Upper lobe of left lung (tissue), 6 donors: ENCODE measurements around the gene NECAB3. TPM values are rescaled to one million over a fixed set of nuclear protein-coding genes. Genes with fewer than 3 reads are reported as not detected.

Source experiments
- ATAC-seq, 2 donors: fragments of 200-7000 bp; cut with Tn5 transposase; one replicate each; pipeline ENCODE4 v1.9.1; 2022; ENCODE audit warnings: mild to moderate bottlenecking in 2 of 2, moderate library complexity in 2 of 2; ENCODE audit not compliant: low FRiP score in 2 of 2
- DNase-seq, 2 donors: peaks; one replicate each; pipeline ENCODE4 v3.0.0-alpha.2; 2019 to 2020
- H3K27ac ChIP-seq, 4 donors: fragments of 200-600 bp; sonication (generic); one replicate each; pipeline ENCODE4 v1.5.1; 2016 to 2019
- H3K27me3 ChIP-seq, 4 donors: fragments of 200-600 bp; sonication (generic); one replicate each; pipeline ENCODE4 v1.5.1; 2017 to 2019
- H3K36me3 ChIP-seq, 4 donors: fragments of 200-600 bp; sonication (generic); one replicate each; pipeline ENCODE4 v1.5.1; 2016 to 2019
- H3K4me1 ChIP-seq, 4 donors: fragments of 200-600 bp; sonication (generic); one replicate each; pipeline ENCODE4 v1.5.1; 2018 to 2019
- H3K4me3 ChIP-seq, 4 donors: fragments of 200-600 bp; sonication (generic); one replicate each; pipeline ENCODE4 v1.5.1; 2017 to 2019; ENCODE audit warnings: mild to moderate bottlenecking in 2 of 4, moderate library complexity in 1 of 4
- H3K9me3 ChIP-seq, 4 donors: fragments of 200-600 bp; sonication (generic); one replicate each; pipeline ENCODE4 v1.5.1; 2018 to 2019
- CTCF ChIP-seq, 6 experiments: fragments of 450-650 bp in 4 of 6; fragments of 200-600 bp in 2 of 6; sonication (generic) in 2 of 6; IDR thresholded peaks; one replicate each; pipeline ENCODE4 v1.5.1; 2016 to 2019; ENCODE audit warnings: antibody characterized with exemption in 6 of 6
- EP300 ChIP-seq, 4 donors: sonication (generic); formaldehyde crosslinking; IDR thresholded peaks; one replicate each; pipeline ENCODE4 v1.5.1; 2017; ENCODE audit warnings: antibody characterized with exemption in 4 of 4, control low read depth in 2 of 4
- POLR2A ChIP-seq, 4 donors: fragments of 450-650 bp; IDR thresholded peaks; one replicate each; pipeline ENCODE4 v1.5.1; 2016 to 2017; ENCODE audit warnings: antibody characterized with exemption in 4 of 4, mild to moderate bottlenecking in 2 of 4
- POLR2AphosphoS5 ChIP-seq, 2 donors: sonication (generic); formaldehyde crosslinking; IDR thresholded peaks; one replicate each; pipeline ENCODE4 v1.5.1; 2017; ENCODE audit warnings: antibody characterized with exemption in 2 of 2
- WGBS, 2 donors: methylation state at CpG; one replicate each; pipeline ENCODE4 v1.1.5; 2017 to 2018; 5-methylcytosine and 5-hydroxymethylcytosine counted together
- total RNA-seq, 6 donors: library from RNA; depleted of rRNA in 4 of 6; stranded (reverse); fragments of >200 nt in 4 of 6; gene quantifications; one replicate each; pipeline versions ENCODE4 v1.1.0 to v1.2.1, GENCODE V29; 2016 to 2021
- donor health status: DM: no; HTN: no; CAD: no; lungs with moderate emphysema.
- donor health status: DM: no; HTN: yes; CAD: no; lungs with severe emphysema.

NECAB3 gene
- 100 to 1,000 TPM in 2 of 6 donors, 10 to 100 TPM in 4; 43.4 to 309 (median 90.6) TPM for total RNA-seq

DNA sequence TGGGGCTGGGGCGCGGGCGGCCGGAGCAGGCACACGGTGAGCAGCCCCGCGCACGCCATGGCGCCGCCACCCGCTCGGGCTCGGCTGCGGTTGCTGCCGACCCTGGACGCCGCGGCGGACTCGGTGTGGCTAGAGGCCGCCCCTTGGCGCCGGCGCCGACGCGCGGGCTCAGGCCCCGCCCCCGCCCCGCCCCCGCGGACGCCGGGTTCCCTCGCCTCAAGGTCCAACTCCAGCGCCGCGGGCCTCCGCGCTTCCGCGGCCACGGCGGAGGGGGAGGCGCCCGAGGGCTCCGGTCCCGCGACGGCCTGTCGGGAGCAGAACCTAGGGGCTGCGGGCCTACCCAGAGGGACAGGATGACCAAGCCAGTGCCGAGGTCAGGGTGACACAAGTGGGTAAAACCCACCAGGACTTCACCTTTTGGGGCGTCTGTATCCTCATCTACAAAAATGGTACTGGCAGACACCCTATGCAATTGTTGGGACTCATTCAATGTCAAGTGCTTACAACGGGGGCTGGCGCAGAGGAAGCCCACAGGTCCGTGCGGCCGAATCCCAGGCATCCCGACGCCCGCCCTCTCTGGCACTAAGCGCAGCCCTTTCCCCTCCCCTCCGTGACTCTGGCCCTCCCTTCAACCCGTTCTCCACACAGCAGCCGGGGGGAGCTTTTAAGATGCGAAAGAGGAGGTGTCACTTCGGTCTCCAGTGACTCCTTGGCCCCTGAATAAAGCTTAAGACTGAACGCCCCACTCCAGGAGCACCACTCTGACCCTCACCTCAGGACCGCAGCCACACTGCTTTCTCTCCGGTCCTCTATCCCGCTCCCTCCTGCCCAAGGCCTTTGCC is at the start of gene NECAB3:
Gene NECAB3, minus strand, starts transcription at position 135 of the 842 bp plus-strand sequence. Its CDS starts 76 bp downstream, at position 59.
- no peaks in the 10 kb centered on the region for H3K9me3 ChIP-seq
- DNase-seq: peak; percentile 91 to 98
- ATAC-seq: peak; percentile 73 to 94
- peak within 1 kb of the TSS; percentile 77 to 91 (median 82) for H3K27ac ChIP-seq
- TF ChIP-seq POLR2A (IDR thresholded peaks at IDR 0.05): peak in 2 of 4 donors; percentile 34 to 72
- peak in 1 of 6 experiments; percentile 7 for TF ChIP-seq CTCF (IDR thresholded peaks at IDR 0.05)
- TF ChIP-seq EP300 (IDR thresholded peaks at IDR 0.05): no peak
- peak in 1 of 2 donors; percentile 53 for TF ChIP-seq POLR2AphosphoS5 (IDR thresholded peaks at IDR 0.05)
- peaks cover 19 to 44% (median 41%) of the 10 kb centered on the region in 4 donors for H3K4me1 ChIP-seq
- no peaks in the 10 kb centered on the region for H3K27me3 ChIP-seq
- 10 to 19% methylated on average over 17 to 22 of the region's 73 CpGs for WGBS, 2 donors
- no peaks in the 10 kb centered on the region for H3K36me3 ChIP-seq
- peak within 1 kb of the TSS; percentile 61 to 87 (median 73) for H3K4me3 ChIP-seq

DNA sequence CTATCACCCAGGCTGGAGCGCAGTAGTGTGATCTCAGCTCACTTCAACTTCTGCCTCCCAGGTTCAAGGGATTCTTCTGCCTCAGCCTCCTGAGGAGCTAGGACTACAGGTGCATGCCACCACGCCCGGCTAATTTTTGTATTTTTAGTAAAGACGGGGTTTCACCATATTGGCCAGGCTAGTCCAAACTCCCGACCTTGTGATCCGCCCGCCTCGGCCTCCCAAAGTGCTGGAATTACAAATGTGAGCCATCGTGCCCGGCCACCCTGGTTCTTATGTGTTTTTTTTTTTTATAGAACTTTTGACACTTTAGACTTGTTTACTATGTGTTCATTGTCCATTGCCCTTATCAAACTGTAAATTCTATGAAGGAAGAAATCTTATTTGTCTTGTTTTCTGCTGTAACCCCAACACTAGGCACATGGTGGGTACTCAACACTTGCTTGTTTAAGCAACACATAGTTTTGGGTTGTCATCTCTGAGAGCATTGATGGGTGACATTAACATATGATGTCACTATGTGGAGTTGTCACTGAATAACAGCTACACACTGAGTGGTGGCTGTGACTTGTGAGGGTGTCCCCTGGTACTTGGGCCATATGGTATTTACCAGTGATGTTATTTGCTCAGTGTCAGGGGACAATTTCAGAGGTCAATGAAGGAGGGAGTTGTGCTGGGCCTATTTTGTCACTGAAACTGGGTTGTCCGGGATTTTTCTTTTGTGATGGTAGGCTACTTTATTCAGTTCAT is 47.3 kb upstream of the NECAB3 start:
- DNase-seq: no peak
- H3K27ac ChIP-seq: no peak overlapping the region
- no peak overlapping the region for H3K4me3 ChIP-seq
- peaks cover 9 to 39% (median 21%) of the 10 kb centered on the region in 4 donors for H3K4me1 ChIP-seq
- TF ChIP-seq EP300 (IDR thresholded peaks at IDR 0.05): no peak
- no peak for TF ChIP-seq POLR2AphosphoS5 (IDR thresholded peaks at IDR 0.05)
- no peak for TF ChIP-seq POLR2A (IDR thresholded peaks at IDR 0.05)
- TF ChIP-seq CTCF (IDR thresholded peaks at IDR 0.05): no peak
- no peaks in the 10 kb centered on the region for H3K9me3 ChIP-seq
- WGBS, 2 donors: 93 to 94% methylated on average over 11 of the region's 11 CpGs
- H3K27me3 ChIP-seq: no peaks in the 10 kb centered on the region
- no peaks in the 10 kb centered on the region for H3K36me3 ChIP-seq
- ATAC-seq: no peak

GRCh38 chr20:33719989-33720709 is 45.9 kb upstream of the NECAB3 start, which contains the start of gene PXMP4:
Gene PXMP4, minus strand, starts transcription at chr20:33720310. Its CDS starts 103 bp downstream, at chr20:33720207.
- WGBS, 2 donors: 2 to 6% methylated on average over 10 to 21 of the region's 46 CpGs
- TF ChIP-seq POLR2AphosphoS5 (IDR thresholded peaks at IDR 0.05): peak; percentile 34 to 64
- peak in 1 of 6 experiments; percentile 22 for TF ChIP-seq CTCF (IDR thresholded peaks at IDR 0.05)
- no peak for TF ChIP-seq EP300 (IDR thresholded peaks at IDR 0.05)
- peak in 1 of 4 donors; percentile 85 for TF ChIP-seq POLR2A (IDR thresholded peaks at IDR 0.05)
- no peaks in the 10 kb centered on the region for H3K27me3 ChIP-seq
- peak within 1 kb of the TSS; percentile 60 to 96 (median 76) for H3K4me3 ChIP-seq
- no peaks in the 10 kb centered on the region for H3K9me3 ChIP-seq
- peak; percentile 95 to 99 for ATAC-seq
- H3K36me3 ChIP-seq: no peaks in the 10 kb centered on the region
- peak; percentile 94 to 95 for DNase-seq
- H3K27ac ChIP-seq: peak within 1 kb of the TSS; percentile 70 to 90 (median 81)
- H3K4me1 ChIP-seq: peaks cover 9 to 31% (median 16%) of the 10 kb centered on the region in 4 donors

DNA sequence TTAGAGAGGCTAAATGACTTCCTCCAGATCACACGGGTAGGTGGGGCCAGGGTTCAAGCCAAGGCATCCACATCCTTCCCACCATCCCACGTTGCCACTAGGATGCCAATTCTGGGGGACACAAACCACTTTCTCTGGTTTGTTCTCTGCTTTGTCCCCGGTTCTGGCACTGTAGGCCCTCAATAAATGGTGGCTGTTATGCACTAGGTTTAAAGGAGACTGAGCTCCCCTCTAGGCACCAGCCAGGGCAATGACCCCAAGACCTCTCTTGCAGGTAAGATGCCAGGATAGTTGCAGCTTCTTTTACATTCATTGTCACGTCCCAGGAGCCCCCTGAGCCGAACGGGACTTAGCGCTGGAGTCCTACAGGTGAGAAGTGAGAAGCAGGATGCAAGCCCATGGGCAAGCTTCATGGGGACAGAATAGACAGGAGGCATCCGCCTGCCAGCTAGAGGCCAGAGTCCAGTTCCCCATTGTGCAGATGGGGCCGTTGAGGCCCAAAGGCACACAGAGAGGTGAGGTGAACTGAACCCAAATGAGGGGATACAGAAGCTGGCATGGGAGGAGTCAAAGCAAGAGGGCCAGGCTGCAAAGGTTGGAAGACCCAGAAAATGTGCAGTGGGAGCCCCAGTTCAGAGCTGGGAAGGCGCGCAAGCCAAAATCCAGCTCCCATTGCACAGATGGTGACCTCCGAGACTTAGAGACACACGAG is 45.2 kb upstream of the NECAB3 start:
- TF ChIP-seq EP300 (IDR thresholded peaks at IDR 0.05): no peak
- TF ChIP-seq POLR2A (IDR thresholded peaks at IDR 0.05): no peak
- TF ChIP-seq CTCF (IDR thresholded peaks at IDR 0.05): no peak
- TF ChIP-seq POLR2AphosphoS5 (IDR thresholded peaks at IDR 0.05): no peak
- peak overlapping the region; percentile 70 to 90 (median 81) for H3K27ac ChIP-seq
- WGBS, 2 donors: 40 to 41% methylated on average over 10 to 13 of the region's 13 CpGs

More for the DNA sequence above, 45.2 kb upstream of the NECAB3 start:
- Histone ChIP-seq H3K9me3 (no peaks in the 10 kb centered on the region), H3K27me3 (no peaks in the 10 kb centered on the region), H3K4me3 (peak overlapping the region; percentile 60 to 96 (median 76)), H3K36me3 (peaks cover 3 to 7% (median 4%) of the 10 kb centered on the region in 4 donors), H3K4me1 (peaks cover 9 to 31% (median 14%) of the 10 kb centered on the region in 4 donors)
- DNase-seq (no peak), ATAC-seq (no peak)
